ENCODE measurements around the gene DCTN1. TPM values are rescaled to one million over a fixed set of nuclear protein-coding genes. Genes with fewer than 3 reads are reported as not detected.

The DCTN1 gene
- total RNA-seq, 1 donor from 2014 or later: 104 TPM

- peaks cover 19% of the 10 kb centered on the region for H3K4me1 Mint-ChIP-seq (ENCODE audit: low read depth)
- intact Hi-C loops (cut with micrococcal nuclease): no loop called here
Observed at GRCh38 chr2:74419345-74419744, 39.2 kb upstream of the DCTN1 start.

DNA sequence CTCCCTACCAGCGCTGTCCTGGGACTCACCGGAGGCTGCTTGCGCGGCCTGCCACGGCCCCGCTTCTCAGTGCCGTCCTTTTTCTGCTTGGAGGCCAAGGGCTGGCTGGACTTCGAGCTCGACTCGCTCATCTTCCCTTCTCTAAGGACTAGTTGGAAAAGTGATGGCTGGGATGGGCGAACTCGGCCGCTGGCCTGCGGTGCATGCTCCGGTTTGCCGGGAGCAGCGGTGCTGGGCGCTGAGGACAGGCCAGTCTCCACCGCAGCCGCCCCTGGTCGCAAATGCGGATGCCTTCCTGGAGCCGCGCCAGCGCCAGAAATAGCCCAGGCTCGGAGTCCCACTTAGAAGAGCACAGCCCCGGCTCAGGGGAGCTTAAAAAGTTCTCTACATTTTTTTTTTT is 38.2 kb upstream of the DCTN1 start:
- H3K36me3 Mint-ChIP-seq (ENCODE audit: low read depth): no peaks in the 10 kb centered on the region
- H3K27me3 Mint-ChIP-seq (ENCODE audit: low read depth): peaks cover 9% of the 10 kb centered on the region
- no peaks in the 10 kb centered on the region for H3K9me3 Mint-ChIP-seq
- H3K4me1 Mint-ChIP-seq (ENCODE audit: low read depth): peaks cover 24% of the 10 kb centered on the region
- no peak for DNase-seq (ENCODE audit: low spot score)
- H3K27ac Mint-ChIP-seq: no peak overlapping the region
- intact Hi-C loops (cut with micrococcal nuclease): no loop called here
- no peak overlapping the region for H3K4me3 Mint-ChIP-seq (ENCODE audit: low read depth)

More at GRCh38 chr2:74419345-74419744, 39.2 kb upstream of the DCTN1 start:
- DNase-seq (ENCODE audit: low spot score): no peak
- H3K27me3 Mint-ChIP-seq (ENCODE audit: low read depth): peaks cover 4% of the 10 kb centered on the region
- no peak overlapping the region for H3K4me3 Mint-ChIP-seq (ENCODE audit: low read depth)
- no peak overlapping the region for H3K27ac Mint-ChIP-seq
- H3K9me3 Mint-ChIP-seq: no peaks in the 10 kb centered on the region
- H3K36me3 Mint-ChIP-seq (ENCODE audit: low read depth): peaks cover 2% of the 10 kb centered on the region

DNA sequence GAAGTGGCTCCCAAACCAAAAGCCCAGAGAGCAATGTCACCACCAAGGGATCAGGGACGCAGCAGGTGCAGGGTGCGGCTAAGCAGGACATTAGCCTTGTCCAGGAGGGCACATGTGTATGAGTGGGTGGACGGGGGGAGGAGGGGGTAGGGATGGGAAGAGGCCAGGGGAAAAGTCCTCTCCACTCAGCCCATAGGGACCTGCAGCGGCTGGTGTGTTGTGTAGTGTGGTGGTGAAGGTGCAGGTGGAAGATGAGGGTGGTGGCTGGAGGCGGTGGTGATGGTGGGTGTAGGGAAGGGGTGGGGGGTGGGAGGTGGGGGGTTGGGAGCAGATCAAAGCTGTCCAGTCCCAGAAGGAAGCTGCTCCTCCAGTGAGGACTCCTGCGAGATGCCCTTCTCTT is 37.7 kb upstream of the DCTN1 start:
- Mint-ChIP-seq H3K27me3 (ENCODE audit: low read depth) (peaks cover 11% of the 10 kb centered on the region), H3K4me3 (ENCODE audit: low read depth) (no peak overlapping the region), H3K27ac (no peak overlapping the region), H3K36me3 (ENCODE audit: low read depth) (no peaks in the 10 kb centered on the region), H3K9me3 (no peaks in the 10 kb centered on the region), H3K4me1 (ENCODE audit: low read depth) (peaks cover 23% of the 10 kb centered on the region)
- intact Hi-C loops (cut with micrococcal nuclease): no loop called here
- no peak for DNase-seq (ENCODE audit: low spot score)

GRCh38 chr2:74417197-74417596 is 37.1 kb upstream of the DCTN1 start:
- intact Hi-C loops (cut with micrococcal nuclease): no loop called here
- Mint-ChIP-seq H3K4me1 (ENCODE audit: low read depth) (peaks cover 21% of the 10 kb centered on the region), H3K9me3 (no peaks in the 10 kb centered on the region), H3K36me3 (ENCODE audit: low read depth) (no peaks in the 10 kb centered on the region), H3K27me3 (ENCODE audit: low read depth) (peaks cover 12% of the 10 kb centered on the region), H3K4me3 (ENCODE audit: low read depth) (no peak overlapping the region), H3K27ac (no peak overlapping the region)
- DNase-seq (ENCODE audit: low spot score): no peak

DNA sequence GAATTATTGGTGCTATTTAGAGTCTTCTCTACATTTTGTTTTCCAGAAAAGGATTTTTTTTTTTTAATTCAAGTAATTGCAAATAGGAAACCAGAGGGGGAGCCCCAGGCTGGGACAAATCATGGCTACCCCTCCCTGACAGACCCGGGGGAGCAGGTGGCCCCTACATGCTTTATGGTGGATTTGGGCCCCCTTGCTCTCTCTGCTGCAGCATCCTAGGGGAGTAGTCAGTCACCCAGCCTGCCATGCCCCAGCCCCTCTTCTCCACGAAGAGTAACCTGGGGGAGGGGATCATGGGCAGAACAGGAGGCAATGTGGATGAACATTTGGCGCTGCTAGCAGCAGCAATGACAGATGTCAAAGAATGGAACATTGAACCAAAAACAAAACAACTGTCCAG is 36.7 kb upstream of the DCTN1 start:
- DNase-seq (ENCODE audit: low spot score): no peak
- Mint-ChIP-seq H3K27ac (no peak overlapping the region), H3K27me3 (ENCODE audit: low read depth) (peaks cover 12% of the 10 kb centered on the region), H3K4me1 (ENCODE audit: low read depth) (peaks cover 21% of the 10 kb centered on the region), H3K9me3 (no peaks in the 10 kb centered on the region), H3K36me3 (ENCODE audit: low read depth) (no peaks in the 10 kb centered on the region), H3K4me3 (ENCODE audit: low read depth) (no peak overlapping the region)
- intact Hi-C loops (cut with micrococcal nuclease): no loop called here

GRCh38 chr2:74415762-74416395 is 35.8 kb upstream of the DCTN1 start:
- peak overlapping the region; percentile 46 for H3K4me3 Mint-ChIP-seq (ENCODE audit: low read depth)
- no peaks in the 10 kb centered on the region for H3K9me3 Mint-ChIP-seq
- peaks cover 16% of the 10 kb centered on the region for H3K4me1 Mint-ChIP-seq (ENCODE audit: low read depth)
- intact Hi-C loops (cut with micrococcal nuclease): no loop called here
- no peak overlapping the region for H3K27ac Mint-ChIP-seq
- DNase-seq (ENCODE audit: low spot score): no peak
- H3K27me3 Mint-ChIP-seq (ENCODE audit: low read depth): peaks cover 12% of the 10 kb centered on the region
- no peaks in the 10 kb centered on the region for H3K36me3 Mint-ChIP-seq (ENCODE audit: low read depth)

DNA sequence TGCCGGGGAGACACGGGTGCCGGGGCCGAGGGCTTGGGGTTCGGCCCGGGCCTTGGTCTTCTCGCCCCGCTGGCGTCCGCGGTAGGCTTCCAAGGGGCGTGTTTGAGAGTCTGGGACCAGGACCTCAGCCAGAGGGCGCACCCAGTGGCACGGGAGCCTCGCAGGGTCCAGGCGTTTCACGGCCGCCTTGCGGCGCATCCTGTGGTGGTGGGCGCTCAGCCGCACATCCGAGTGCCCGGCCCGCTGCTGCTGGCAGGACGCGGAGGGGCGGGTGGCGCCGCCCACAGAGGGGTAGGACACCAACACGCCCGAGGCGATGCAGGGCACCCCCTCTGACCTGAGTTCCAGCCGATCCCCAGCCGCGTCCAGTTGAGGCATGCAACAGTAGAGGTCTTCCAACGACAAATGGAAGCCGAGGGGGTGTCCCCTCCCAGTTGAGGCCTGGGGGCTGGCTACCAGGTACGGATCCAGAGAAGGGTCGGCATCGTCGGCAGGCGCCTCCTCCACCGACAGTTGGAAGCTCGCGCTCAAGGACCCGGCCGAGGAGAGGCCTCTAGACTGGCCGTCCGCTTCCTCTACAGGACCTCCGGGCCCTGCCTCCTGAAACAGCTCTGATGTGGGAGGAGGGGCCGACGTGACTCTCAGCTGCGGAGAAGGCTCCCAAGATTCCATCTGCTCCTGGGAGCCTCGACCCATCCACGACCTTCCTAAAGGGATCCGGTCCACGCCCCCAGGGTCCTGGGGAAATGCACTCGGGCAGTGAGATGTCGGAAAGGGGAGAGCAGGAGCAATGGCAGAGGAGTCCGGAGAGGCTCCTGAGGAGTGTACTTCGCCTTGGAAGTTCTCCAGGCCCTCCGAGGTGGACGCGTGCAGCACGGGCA is 35.0 kb upstream of the DCTN1 start:
- Mint-ChIP-seq H3K27ac (no peak overlapping the region), H3K4me1 (ENCODE audit: low read depth) (peaks cover 12% of the 10 kb centered on the region), H3K27me3 (ENCODE audit: low read depth) (peaks cover 12% of the 10 kb centered on the region), H3K4me3 (ENCODE audit: low read depth) (peak overlapping the region; percentile 66), H3K36me3 (ENCODE audit: low read depth) (no peaks in the 10 kb centered on the region), H3K9me3 (no peaks in the 10 kb centered on the region)
- intact Hi-C loops (cut with micrococcal nuclease): no loop called here
- DNase-seq (ENCODE audit: low spot score): no peak

DNA sequence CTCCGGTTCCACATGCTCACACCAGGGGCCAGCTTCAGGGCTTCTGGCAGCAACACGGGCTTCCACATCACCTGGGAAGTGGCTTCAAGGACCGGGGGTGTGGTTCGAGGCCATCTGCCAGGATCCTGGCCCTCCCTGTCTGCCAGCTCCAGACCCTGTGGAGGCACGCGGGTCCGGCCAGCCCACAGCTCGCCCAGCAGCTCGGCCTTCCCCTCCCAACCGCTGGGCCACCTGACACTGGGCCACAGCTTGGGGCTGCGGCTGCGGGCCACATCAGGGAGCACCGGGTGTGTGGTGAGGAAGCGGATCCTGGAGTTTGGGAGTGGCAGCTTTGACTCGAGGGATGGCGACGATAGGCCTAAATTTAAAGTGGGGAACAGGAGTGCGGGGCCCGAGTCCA is 34.3 kb upstream of the DCTN1 start:
- intact Hi-C loops (cut with micrococcal nuclease): no loop called here
- Mint-ChIP-seq H3K9me3 (no peaks in the 10 kb centered on the region), H3K36me3 (ENCODE audit: low read depth) (no peaks in the 10 kb centered on the region), H3K4me1 (ENCODE audit: low read depth) (peaks cover 10% of the 10 kb centered on the region), H3K27ac (no peak overlapping the region), H3K4me3 (ENCODE audit: low read depth) (no peak overlapping the region), H3K27me3 (ENCODE audit: low read depth) (peaks cover 12% of the 10 kb centered on the region)
- no peak for DNase-seq (ENCODE audit: low spot score)

DNA sequence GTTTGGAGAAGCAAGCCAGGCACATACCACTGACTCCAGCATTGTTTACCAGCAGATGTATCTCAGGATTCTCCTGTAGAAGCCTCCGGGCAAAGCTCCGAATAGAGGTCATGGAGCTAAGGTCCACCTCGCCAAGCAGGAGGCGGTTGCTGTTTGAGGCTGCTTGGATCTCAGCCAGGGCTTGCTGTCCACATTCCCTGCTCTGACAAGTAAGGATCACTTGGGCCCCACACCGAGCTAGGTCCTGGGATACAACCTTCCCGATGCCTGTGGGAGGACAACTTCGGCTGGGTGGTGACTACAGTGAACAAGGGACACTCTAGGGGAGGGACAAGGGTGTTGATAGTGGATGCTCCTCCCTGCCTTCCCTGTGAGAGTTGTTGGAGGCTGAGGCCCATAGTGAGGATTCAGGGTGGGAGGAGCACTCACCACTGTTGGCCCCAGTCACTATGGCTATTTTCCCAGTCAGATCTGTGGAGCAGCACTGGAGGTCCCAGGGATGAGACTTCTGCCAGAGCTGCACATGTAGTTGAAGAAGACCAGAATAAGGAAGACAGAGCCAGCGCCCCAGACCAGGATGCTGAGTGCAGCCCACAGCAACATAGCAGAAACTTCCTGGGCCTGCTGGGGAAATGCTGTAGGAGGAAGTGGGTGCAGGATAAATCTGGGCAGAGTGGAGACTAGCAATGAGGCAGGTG is 33.0 kb upstream of the DCTN1 start:
- Mint-ChIP-seq H3K4me3 (ENCODE audit: low read depth) (no peak overlapping the region), H3K9me3 (no peaks in the 10 kb centered on the region), H3K4me1 (ENCODE audit: low read depth) (peaks cover 10% of the 10 kb centered on the region), H3K27ac (no peak overlapping the region), H3K36me3 (ENCODE audit: low read depth) (no peaks in the 10 kb centered on the region), H3K27me3 (ENCODE audit: low read depth) (peaks cover 21% of the 10 kb centered on the region)
- intact Hi-C loops (cut with micrococcal nuclease): no loop called here
- no peak for DNase-seq (ENCODE audit: low spot score)

GRCh38 chr2:74407682-74408081 is 27.6 kb upstream of the DCTN1 start:
- Mint-ChIP-seq H3K4me1 (ENCODE audit: low read depth) (no peaks in the 10 kb centered on the region), H3K27me3 (ENCODE audit: low read depth) (peaks cover 20% of the 10 kb centered on the region), H3K9me3 (no peaks in the 10 kb centered on the region), H3K36me3 (ENCODE audit: low read depth) (no peaks in the 10 kb centered on the region), H3K27ac (no peak overlapping the region), H3K4me3 (ENCODE audit: low read depth) (no peak overlapping the region)
- DNase-seq (ENCODE audit: low spot score): no peak
- intact Hi-C loops (cut with micrococcal nuclease): no loop called here

DNA sequence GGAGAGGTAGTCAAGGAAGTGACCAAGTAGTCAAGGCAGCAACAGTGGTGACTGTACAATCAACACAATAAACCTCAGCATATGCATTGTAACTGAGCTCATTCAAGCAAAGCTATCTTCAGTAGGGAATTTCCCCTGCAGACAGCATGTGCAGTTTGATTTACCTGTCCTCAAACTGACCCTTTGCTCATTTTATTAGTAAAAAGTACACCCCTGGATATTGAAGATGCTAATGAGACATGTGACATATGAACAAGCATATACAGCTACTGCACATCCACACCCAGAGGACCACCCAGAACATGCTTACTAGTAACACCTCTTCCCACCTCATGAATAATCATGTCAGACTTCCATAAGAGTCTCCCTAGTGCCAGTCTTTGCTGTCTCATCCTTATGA is 25.9 kb upstream of the DCTN1 start:
- Mint-ChIP-seq H3K4me1 (ENCODE audit: low read depth) (no peaks in the 10 kb centered on the region), H3K27ac (no peak overlapping the region), H3K9me3 (no peaks in the 10 kb centered on the region), H3K4me3 (ENCODE audit: low read depth) (no peak overlapping the region), H3K36me3 (ENCODE audit: low read depth) (no peaks in the 10 kb centered on the region), H3K27me3 (ENCODE audit: low read depth) (peaks cover 21% of the 10 kb centered on the region)
- intact Hi-C loops (cut with micrococcal nuclease): no loop called here
- DNase-seq (ENCODE audit: low spot score): no peak

GRCh38 chr2:74401891-74402290 is 21.8 kb upstream of the DCTN1 start:
- Mint-ChIP-seq H3K4me1 (ENCODE audit: low read depth) (peaks cover 4% of the 10 kb centered on the region), H3K36me3 (ENCODE audit: low read depth) (no peaks in the 10 kb centered on the region), H3K27ac (no peak overlapping the region), H3K4me3 (ENCODE audit: low read depth) (no peak overlapping the region), H3K27me3 (ENCODE audit: low read depth) (peaks cover 8% of the 10 kb centered on the region), H3K9me3 (no peaks in the 10 kb centered on the region)
- no peak for DNase-seq (ENCODE audit: low spot score)
- intact Hi-C loops (cut with micrococcal nuclease): no loop called here

DNA sequence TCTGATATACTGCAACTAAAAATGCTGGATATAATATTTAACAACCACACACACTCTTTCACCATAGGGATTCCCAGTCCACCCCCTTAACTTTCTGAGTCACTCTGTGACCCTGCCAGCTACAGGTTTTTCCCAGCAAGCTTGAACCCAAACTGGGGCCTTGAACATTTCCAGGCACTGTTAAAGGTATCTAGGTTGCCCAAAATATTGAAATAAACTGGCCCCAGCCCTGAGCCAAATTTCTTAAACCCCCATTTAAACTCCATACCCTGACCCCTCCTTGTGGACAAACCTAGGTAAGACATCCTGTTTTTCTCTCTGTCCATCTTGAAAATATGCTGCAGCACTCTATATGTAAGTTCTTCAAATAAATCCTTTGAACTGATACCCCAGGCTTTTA is 19.7 kb upstream of the DCTN1 start:
- DNase-seq (ENCODE audit: low spot score): no peak
- intact Hi-C loops (cut with micrococcal nuclease): no loop called here
- Mint-ChIP-seq H3K4me3 (ENCODE audit: low read depth) (no peak overlapping the region), H3K36me3 (ENCODE audit: low read depth) (no peaks in the 10 kb centered on the region), H3K4me1 (ENCODE audit: low read depth) (peaks cover 4% of the 10 kb centered on the region), H3K27me3 (ENCODE audit: low read depth) (peaks cover 5% of the 10 kb centered on the region), H3K9me3 (no peaks in the 10 kb centered on the region), H3K27ac (no peak overlapping the region)

Data from activated T-helper 2 cell treated with anti-CD3 and anti-CD28 coated beads, Interferon-gamma antibody, Interleukin-2, Interleukin-4, amounts not matched to agents 10 μg/mL and 5 μg/mL and 100 μg/mL, durations not matched to agents 14 hours and 24 hours and 36 hours (primary cell).